BJ (cell line): Measurements from ENCODE around the gene DCTN4. TPM values are rescaled to one million over a fixed set of nuclear protein-coding genes. Genes with fewer than 3 reads are reported as not detected.
"Not testable (repeated sequence)": the region's sequence is repeated elsewhere in the genome, so short reads cannot be mapped to it uniquely, and the experiment has no call there.

Experiments used
- CTCF ChIA-PET: fragments of 350-600 bp; formaldehyde crosslinking; extraction: SDS; loops from one replicate; lab custom pipeline; 2021; ENCODE audit warnings: antibody characterized with exemption, inconsistent platforms; lab: Yijun Ruan, JAX
- POLR2A ChIA-PET: fragments of 300-600 bp; sonication (Branson Sonifier 250); formaldehyde crosslinking; extraction: SDS; loops from one replicate; lab custom pipeline; 2021; ENCODE audit warnings: antibody characterized with exemption; lab: Charles Lee
- DNase-seq: peaks from one replicate; pipeline ENCODE4 v3.0.0-alpha.2; 2011; ENCODE audit warnings: low read depth
- H3K27me3 ChIP-seq: 2 replicates; pipeline ENCODE4 v1.6.0; 2011; ENCODE audit warnings: low read length; ENCODE audit not compliant: control insufficient read depth, insufficient read depth
- H3K36me3 ChIP-seq: 2 replicates; pipeline ENCODE4 v1.5.1; 2011; ENCODE audit warnings: low read length; ENCODE audit not compliant: control insufficient read depth, insufficient read depth
- H3K4me3 ChIP-seq: 2 replicates; pipeline ENCODE4 v1.5.1; 2011; ENCODE audit warnings: low read depth, mild to moderate bottlenecking, control low read depth, low read length
- polyA plus RNA-seq: library from polyadenylated mRNA; depleted of rRNA; stranded (reverse); fragments of >200 nt; gene quantifications from 2 replicates; pipeline ENCODE4 v1.2.3, GENCODE V29; 2011
- TF ChIP-seq, protein P1 (sequence below): IDR thresholded peaks from 2 replicates; pipeline ENCODE4 v1.5.1; 2011; ENCODE audit warnings: low read depth, mild to moderate bottlenecking, control low read depth, inconsistent platforms, low read length, moderate library complexity; ENCODE audit not compliant: insufficient read depth

Gene DCTN4
- polyA plus RNA-seq, 1 experiment = 50.2 TPM

DNA sequence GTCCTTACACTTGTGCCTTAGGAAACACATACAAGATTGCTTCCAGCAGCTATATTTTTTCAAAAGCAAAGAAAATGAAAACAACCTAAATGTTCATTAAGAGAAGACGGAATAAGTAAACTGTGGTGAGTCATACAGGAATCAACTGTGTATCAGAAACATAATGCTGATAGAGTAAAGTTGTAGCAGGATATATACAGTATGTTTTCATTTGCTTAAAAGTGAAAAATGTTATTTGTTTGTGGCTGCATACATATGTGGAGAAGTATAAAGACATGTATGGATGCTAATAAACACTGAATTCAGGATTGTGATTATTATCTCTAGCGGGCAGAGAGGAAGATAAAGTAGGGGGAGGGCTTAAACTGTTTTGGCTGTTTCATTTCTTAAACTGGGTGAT lies 8.3 kb downstream of the DCTN4 start:
- Histone ChIP-seq H3K36me3 (0 out of 2 replicates have a peak, but pooled peaks cover 1% of the 10 kb centered on the region), H3K27me3 (no peaks in the 10 kb centered on the region), H3K4me3 (no peak overlapping the region)
- ChIA-PET CTCF (interaction anchor here (0.5 to 2.3 kb wide), 4 partner anchors 9 to 410 kb away, joined by 3 to 7 read pairs (median 4); no protein-coding TSS in a partner anchor), POLR2A (interaction anchor here (0.7 kb wide), 1 partner anchor 8 kb away, joined by 3 read pairs; the partner anchor contains the start of gene DCTN4)
- DNase-seq = no peak
- TF ChIP-seq, protein P1, sequence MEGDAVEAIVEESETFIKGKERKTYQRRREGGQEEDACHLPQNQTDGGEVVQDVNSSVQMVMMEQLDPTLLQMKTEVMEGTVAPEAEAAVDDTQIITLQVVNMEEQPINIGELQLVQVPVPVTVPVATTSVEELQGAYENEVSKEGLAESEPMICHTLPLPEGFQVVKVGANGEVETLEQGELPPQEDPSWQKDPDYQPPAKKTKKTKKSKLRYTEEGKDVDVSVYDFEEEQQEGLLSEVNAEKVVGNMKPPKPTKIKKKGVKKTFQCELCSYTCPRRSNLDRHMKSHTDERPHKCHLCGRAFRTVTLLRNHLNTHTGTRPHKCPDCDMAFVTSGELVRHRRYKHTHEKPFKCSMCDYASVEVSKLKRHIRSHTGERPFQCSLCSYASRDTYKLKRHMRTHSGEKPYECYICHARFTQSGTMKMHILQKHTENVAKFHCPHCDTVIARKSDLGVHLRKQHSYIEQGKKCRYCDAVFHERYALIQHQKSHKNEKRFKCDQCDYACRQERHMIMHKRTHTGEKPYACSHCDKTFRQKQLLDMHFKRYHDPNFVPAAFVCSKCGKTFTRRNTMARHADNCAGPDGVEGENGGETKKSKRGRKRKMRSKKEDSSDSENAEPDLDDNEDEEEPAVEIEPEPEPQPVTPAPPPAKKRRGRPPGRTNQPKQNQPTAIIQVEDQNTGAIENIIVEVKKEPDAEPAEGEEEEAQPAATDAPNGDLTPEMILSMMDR = no peak

DNA sequence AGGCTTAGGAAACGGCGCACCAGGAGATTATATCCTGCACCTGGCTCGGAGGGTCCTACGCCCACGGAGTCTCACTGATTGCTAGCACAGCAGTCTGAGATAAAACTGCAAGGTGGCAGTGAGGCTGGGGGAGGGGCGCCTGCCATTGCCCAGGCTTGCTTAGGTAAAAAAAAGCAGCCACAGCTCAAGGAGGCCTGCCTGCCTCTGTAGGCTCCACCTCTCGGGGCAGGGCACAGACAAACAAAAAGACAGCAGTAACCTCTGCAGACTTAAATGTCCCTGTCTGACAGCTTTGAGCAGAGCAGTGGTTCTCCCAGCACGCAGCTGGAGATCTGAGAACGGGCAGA lies 15.7 kb downstream of the DCTN4 start:
- DNase-seq, POLR2A ChIA-PET, H3K4me3 ChIP-seq, CTCF ChIA-PET, H3K36me3 ChIP-seq, H3K27me3 ChIP-seq: not testable (repeated sequence)

DNA sequence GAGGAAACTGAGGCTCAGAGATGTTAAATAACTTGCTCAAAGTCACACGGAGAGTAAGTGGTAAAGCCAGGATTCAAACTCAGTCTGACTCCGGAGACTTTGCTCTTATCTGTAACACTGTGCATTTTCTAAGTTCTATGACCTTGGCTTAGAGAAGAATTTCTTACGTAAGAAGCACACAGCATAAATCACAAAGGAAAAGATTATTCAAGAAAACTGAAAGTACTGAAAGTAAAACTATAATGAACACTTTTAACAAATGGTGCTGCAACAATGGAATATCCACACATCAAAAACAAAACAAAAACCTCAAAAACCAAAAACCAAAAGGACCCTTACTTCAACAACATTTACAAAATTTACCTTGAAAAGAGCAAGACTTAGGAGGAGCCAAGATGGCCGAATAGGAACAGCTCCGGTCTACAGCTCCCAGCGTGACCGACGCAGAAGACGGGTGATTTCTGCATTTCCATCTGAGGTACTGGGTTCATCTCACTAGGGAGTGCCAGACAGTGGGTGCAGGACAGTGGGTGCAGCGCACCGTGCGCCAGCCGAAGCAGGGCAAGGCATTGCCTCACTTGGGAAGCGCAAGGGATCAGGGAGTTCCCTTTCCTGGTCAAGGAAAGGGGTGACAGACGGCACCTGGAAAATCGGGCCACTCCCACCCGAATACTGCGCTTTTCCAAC lies 16.2 kb downstream of the DCTN4 start:
- CTCF ChIA-PET = not testable (repeated sequence)

DNA sequence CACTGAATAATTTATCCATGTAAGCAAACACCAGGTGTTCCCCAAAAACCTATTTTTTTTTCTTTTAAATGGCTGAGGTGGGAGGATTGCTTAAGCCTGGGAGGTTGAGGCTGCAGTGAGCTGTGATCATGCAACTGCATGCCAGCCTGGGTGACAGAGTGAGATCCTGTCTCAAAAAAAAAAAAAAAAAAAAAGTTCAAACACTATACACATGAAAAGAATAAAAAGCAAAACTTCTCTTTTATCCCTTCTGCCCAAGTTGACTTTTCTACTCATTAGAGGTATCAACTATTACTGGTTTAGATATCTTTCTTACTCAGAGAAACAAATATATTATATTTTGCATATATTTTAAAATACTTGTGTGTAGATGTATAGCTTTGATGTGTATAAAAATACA lies 17.8 kb downstream of the DCTN4 start:
- CTCF ChIA-PET = interaction anchor here (1.4 kb wide), 1 partner anchor 10 kb away, joined by 7 read pairs; no protein-coding TSS in a partner anchor
- H3K36me3 ChIP-seq = no peaks in the 10 kb centered on the region

More for the DNA sequence above, 16.2 kb downstream of the DCTN4 start:
- H3K36me3 ChIP-seq, POLR2A ChIA-PET, DNase-seq, H3K27me3 ChIP-seq, H3K4me3 ChIP-seq: not testable (repeated sequence)

DNA sequence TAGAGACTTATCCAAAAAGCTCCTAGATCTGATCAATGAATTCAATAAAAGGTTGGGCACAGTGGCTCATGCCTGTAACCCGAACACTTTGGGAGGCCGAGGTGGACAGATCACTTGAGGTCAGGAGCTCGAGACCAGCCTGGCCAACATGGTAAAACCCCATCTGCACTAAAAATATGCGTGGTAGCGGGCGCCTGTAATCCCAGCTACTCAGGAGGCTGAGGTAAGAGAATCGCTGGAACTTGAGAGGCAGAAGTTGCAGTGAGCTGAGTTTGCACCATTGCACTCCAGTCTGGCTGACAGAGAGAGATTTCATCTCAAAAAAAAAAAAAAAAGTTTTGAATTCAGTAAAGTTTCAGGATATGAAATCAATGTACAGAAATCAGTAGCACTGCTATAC lies 20.0 kb downstream of the DCTN4 start:
- TF ChIP-seq, protein P1 = no peak
- Histone ChIP-seq H3K27me3 (no peaks in the 10 kb centered on the region), H3K4me3 (no peak overlapping the region), H3K36me3 (no peaks in the 10 kb centered on the region; the same call in 1 of the 2 replicates)
- ChIA-PET POLR2A (no interaction called here), CTCF (interaction anchor here (0.6 kb wide), 1 partner anchor 40 kb away, joined by 3 read pairs; no protein-coding TSS in a partner anchor)
- DNase-seq = no peak

More for the DNA sequence above, 17.8 kb downstream of the DCTN4 start:
- POLR2A ChIA-PET = interaction anchor here (0.7 kb wide), 1 partner anchor 18 kb away, joined by 3 read pairs; the partner anchor contains the start of gene DCTN4
- Histone ChIP-seq H3K4me3 (no peak overlapping the region), H3K27me3 (no peaks in the 10 kb centered on the region)
- no peak for DNase-seq
- TF ChIP-seq, protein P1 = no peak

DNA sequence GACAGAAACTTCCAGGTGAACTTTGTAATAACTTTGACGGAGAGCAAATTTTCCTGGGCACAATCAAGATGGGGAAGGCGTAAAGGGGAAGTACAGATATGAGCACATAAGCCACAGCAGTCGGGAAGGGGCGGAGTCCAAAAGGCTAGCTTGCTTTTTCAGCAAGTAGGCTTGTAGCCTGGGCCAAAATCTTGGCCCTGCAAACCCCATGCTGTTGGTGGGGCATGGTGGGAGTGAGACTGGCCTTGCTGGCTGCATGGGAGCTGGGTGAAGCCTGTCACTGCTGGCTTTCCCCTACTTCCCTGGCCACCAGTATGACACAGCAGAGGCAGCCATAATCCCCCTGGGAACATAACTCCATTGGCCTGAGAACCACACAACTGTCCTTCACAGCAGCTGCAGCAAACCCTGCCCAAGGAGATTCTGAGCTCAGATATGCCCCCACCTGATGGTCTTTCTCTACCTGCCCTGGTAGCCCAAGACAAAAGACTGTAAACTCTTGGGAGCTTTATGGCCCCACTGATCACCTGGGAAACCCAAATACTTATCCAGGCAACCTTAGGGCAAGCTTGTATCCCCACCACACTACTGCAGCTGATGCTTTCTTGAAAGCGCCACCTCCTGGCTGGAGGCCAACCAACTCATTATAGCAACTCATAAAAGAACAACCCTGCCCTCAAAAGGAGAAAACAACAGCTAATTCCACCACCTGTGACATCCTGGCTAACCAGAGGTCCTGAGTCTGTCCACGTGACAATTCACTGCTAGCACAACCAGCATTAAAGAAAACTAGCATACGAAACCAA lies 24.0 kb downstream of the DCTN4 start:
- TF ChIP-seq, protein P1 = no peak
- Histone ChIP-seq H3K4me3 (no peak overlapping the region), H3K27me3 (no peaks in the 10 kb centered on the region), H3K36me3 (peaks cover 6% of the 10 kb centered on the region)
- no peak for DNase-seq
- ChIA-PET CTCF (no interaction called here), POLR2A (no interaction called here)
